H9 (cell line): ENCODE measurements around the gene LIN7A. TPM values are rescaled to one million over a fixed set of nuclear protein-coding genes. Genes with fewer than 3 reads are reported as not detected.

ENCODE experiments used
- DNase-seq: peaks from one replicate; pipeline ENCODE4 v3.0.0-alpha.2; 2017
- H2AFZ ChIP-seq: one replicate; pipeline ENCODE4 v1.6.1; 2013; ENCODE audit warnings: mild to moderate bottlenecking, low read length, control low read depth, moderate library complexity
- H2AK5ac ChIP-seq: 2 replicates; pipeline ENCODE4 v1.6.1; 2013; ENCODE audit warnings: low read length, control low read depth, mixed read lengths; ENCODE audit not compliant: insufficient read length
- H2BK120ac ChIP-seq: one replicate; pipeline ENCODE4 v1.6.1; 2013; ENCODE audit warnings: low read depth, mild to moderate bottlenecking, low read length, control low read depth, inconsistent platforms; ENCODE audit not compliant: poor library complexity, severe bottlenecking
- H2BK12ac ChIP-seq: 2 replicates; pipeline ENCODE4 v1.6.1; 2013; ENCODE audit warnings: low read length, control low read depth, mixed read lengths, low read depth; ENCODE audit not compliant: insufficient read length
- H2BK15ac ChIP-seq: 2 replicates; pipeline ENCODE4 v1.6.1; 2013; ENCODE audit warnings: low read depth, low read length, control low read depth
- H2BK20ac ChIP-seq: one replicate; pipeline ENCODE4 v1.6.1; 2013; ENCODE audit warnings: low read depth, mild to moderate bottlenecking, low read length, control low read depth, inconsistent platforms; ENCODE audit not compliant: poor library complexity, severe bottlenecking
- H2BK5ac ChIP-seq: 2 replicates; pipeline ENCODE4 v1.6.1; 2013; ENCODE audit warnings: low read length, control low read depth, mixed read lengths; ENCODE audit not compliant: insufficient read length
- H3K14ac ChIP-seq: 2 replicates; pipeline ENCODE4 v1.6.1; 2013; ENCODE audit warnings: low read length, control low read depth; ENCODE audit not compliant: insufficient read depth
- H3K18ac ChIP-seq: 2 replicates; pipeline ENCODE4 v1.6.1; 2013; ENCODE audit warnings: low read depth, mild to moderate bottlenecking, mixed read lengths, low read length, control low read depth; ENCODE audit not compliant: insufficient read length
- H3K23ac ChIP-seq: 2 replicates; pipeline ENCODE4 v1.6.1; 2013; ENCODE audit warnings: low read length, control low read depth, mixed read lengths, low read depth; ENCODE audit not compliant: insufficient read length
- H3K23me2 ChIP-seq: 2 replicates; pipeline ENCODE4 v1.6.1; 2013; ENCODE audit warnings: low read depth, mild to moderate bottlenecking, mixed read lengths, low read length, control low read depth; ENCODE audit not compliant: insufficient read length, poor library complexity, severe bottlenecking
- H3K27ac ChIP-seq: 2 replicates; pipeline ENCODE4 v1.5.1; 2013; ENCODE audit warnings: low read length, control low read depth, mixed read lengths, low read depth; ENCODE audit not compliant: insufficient read length
- H3K27me3 ChIP-seq: 2 replicates; pipeline ENCODE4 v1.6.1; 2013; ENCODE audit warnings: low read length, control low read depth, inconsistent platforms; ENCODE audit not compliant: insufficient read depth
- H3K4ac ChIP-seq: 2 replicates; pipeline ENCODE4 v1.6.1; 2013; ENCODE audit warnings: low read depth, mild to moderate bottlenecking, control low read depth, inconsistent platforms, low read length, moderate library complexity
- H3K4me1 ChIP-seq: 2 replicates; pipeline ENCODE4 v1.6.1; 2013; ENCODE audit warnings: low read length, control low read depth, inconsistent platforms; ENCODE audit not compliant: insufficient read depth
- H3K4me2 ChIP-seq: 2 replicates; pipeline ENCODE4 v1.6.1; 2013; ENCODE audit warnings: low read length, control low read depth, mixed read lengths; ENCODE audit not compliant: insufficient read length, insufficient read depth
- H3K56ac ChIP-seq: 2 replicates; pipeline ENCODE4 v1.6.1; 2013; ENCODE audit warnings: low read depth, mild to moderate bottlenecking, mixed read lengths, low read length, control low read depth; ENCODE audit not compliant: insufficient read length
- H3K79me1 ChIP-seq: 2 replicates; pipeline ENCODE4 v1.6.1; 2013; ENCODE audit warnings: low read depth, mild to moderate bottlenecking, moderate library complexity, low read length, control low read depth, inconsistent platforms; ENCODE audit not compliant: insufficient read depth, poor library complexity, severe bottlenecking
- H3K79me2 ChIP-seq: 2 replicates; pipeline ENCODE4 v1.6.1; 2013; ENCODE audit warnings: low read length, control low read depth, inconsistent platforms; ENCODE audit not compliant: insufficient read depth
- H3K9ac ChIP-seq: 2 replicates; pipeline ENCODE4 v1.6.1; 2013; ENCODE audit warnings: low read length, control low read depth, mixed read lengths; ENCODE audit not compliant: insufficient read length; ENCODE audit errors: extremely low read depth
- H3K9me3 ChIP-seq: one replicate; pipeline ENCODE4 v1.6.1; 2013; ENCODE audit warnings: low read depth, low read length, inconsistent platforms; ENCODE audit not compliant: control insufficient read depth
- H3T11ph ChIP-seq: one replicate; pipeline ENCODE4 v1.6.1; 2013; ENCODE audit warnings: mild to moderate bottlenecking, low read length, control low read depth, inconsistent platforms
- H4K20me1 ChIP-seq: one replicate; pipeline ENCODE4 v1.6.1; 2013; ENCODE audit not compliant: control insufficient read depth, insufficient read length, insufficient read depth
- H4K5ac ChIP-seq: 2 replicates; pipeline ENCODE4 v1.6.1; 2013; ENCODE audit warnings: low read depth, mild to moderate bottlenecking, mixed read lengths, low read length, control low read depth; ENCODE audit not compliant: insufficient read length
- H4K8ac ChIP-seq: replicated peaks from 2 replicates; pipeline ENCODE4 v1.6.1; 2013; ENCODE audit warnings: low read length, control low read depth, mixed read lengths, low read depth; ENCODE audit not compliant: insufficient read length
- H4K91ac ChIP-seq: 2 replicates; pipeline ENCODE4 v1.6.1; 2013; ENCODE audit warnings: low read depth, mild to moderate bottlenecking, moderate library complexity, mixed read lengths, low read length, control low read depth; ENCODE audit not compliant: insufficient read length
- H3K27ac Mint-ChIP-seq, 3 experiments: 2 replicates in 2 of 3; 3 replicates in 1 of 3; pipeline ENCODE4 v1.8.0; 2020 to 2021; ENCODE audit warnings: mixed read lengths in 3 of 3, mild to moderate bottlenecking in 1 of 3, moderate library complexity in 1 of 3
- H3K27me3 Mint-ChIP-seq: 2 replicates; pipeline ENCODE4 v1.8.0; 2021; ENCODE audit warnings: low read depth, mild to moderate bottlenecking, moderate library complexity, mixed read lengths
- H3K36me3 Mint-ChIP-seq, 3 experiments: 2 replicates in 2 of 3; 3 replicates in 1 of 3; pipeline ENCODE4 v1.8.0; 2020 to 2021; ENCODE audit warnings: low read depth in 3 of 3, mixed read lengths in 3 of 3; ENCODE audit not compliant: insufficient read depth in 1 of 3
- H3K4me1 Mint-ChIP-seq, 2 experiments: 2 replicates each; pipeline ENCODE4 v1.8.0; 2020; ENCODE audit warnings: mixed read lengths in 2 of 2
- H3K4me3 Mint-ChIP-seq, 2 experiments: 2 replicates in 1 of 2; 3 replicates in 1 of 2; pipeline ENCODE4 v1.8.0; 2020 to 2021; ENCODE audit warnings: mild to moderate bottlenecking in 2 of 2, mixed read lengths in 2 of 2, moderate library complexity in 1 of 2
- H3K9me3 Mint-ChIP-seq, 2 experiments: 2 replicates in 1 of 2; 3 replicates in 1 of 2; pipeline ENCODE4 v1.8.0; 2020; ENCODE audit warnings: mild to moderate bottlenecking in 2 of 2, mixed read lengths in 2 of 2, moderate library complexity in 1 of 2
- CTCF ChIP-seq: fragments of 200-600 bp; sonication (generic); conservative IDR thresholded peaks from 3 replicates; pipeline ENCODE4 v1.8.0; 2021; ENCODE audit warnings: antibody characterized with exemption, mild to moderate bottlenecking
- WGBS: extraction: QIAGEN DNeasy Blood & Tissue Kit; methylation state at CpG from one replicate; pipeline ENCODE4 v1.1.7; 2013; ENCODE audit warnings: missing lambda C conversion rate, low lambda C conversion rate, mixed read lengths; ENCODE audit not compliant: insufficient read length; ENCODE audit errors: extremely low coverage; 5-methylcytosine and 5-hydroxymethylcytosine counted together
- total RNA-seq: library from RNA; stranded (reverse); gene quantifications from 2 replicates; pipeline ENCODE4 v1.2.1, GENCODE V29; 2021

LIN7A gene
- total RNA-seq, 1 experiment from 2014 or later, result 18.3 TPM

- Mint-ChIP-seq H3K9me3 (peaks cover 0 to 3% of the 10 kb centered on the region in 2 experiments; a peak in 1 of 5 replicates), H3K27ac (no peak overlapping the region; a peak in 1 of 7 replicates), H3K4me3 (no peak overlapping the region), H3K27me3 (no peaks in the 10 kb centered on the region), H3K36me3 (peaks cover 0 to 12% (median 10%) of the 10 kb centered on the region in 3 experiments; a peak in 5 of 7 replicates), H3K4me1 (peaks cover 0 to 3% of the 10 kb centered on the region in 2 experiments; a peak in 1 of 4 replicates)
- H3T11ph ChIP-seq, result no peak overlapping the region
- H2BK5ac ChIP-seq, result no peak overlapping the region
- no peaks in the 10 kb centered on the region for H3K79me1 ChIP-seq
- no peak overlapping the region for H3K14ac ChIP-seq
- no peak overlapping the region for H3K23ac ChIP-seq
- no peaks in the 10 kb centered on the region for H4K20me1 ChIP-seq
- no peak overlapping the region for H3K4me2 ChIP-seq
- no peaks in the 10 kb centered on the region for H3K27me3 ChIP-seq
- no peaks in the 10 kb centered on the region for H3K79me2 ChIP-seq
- WGBS, result no CpG with 5 or more reads among the region's 2 CpGs
- no peak overlapping the region for H4K5ac ChIP-seq
- H3K4ac ChIP-seq, result no peak overlapping the region
- no peak overlapping the region for H3K9ac ChIP-seq
- no peak overlapping the region for H2BK120ac ChIP-seq
- H2BK20ac ChIP-seq, result no peak overlapping the region
- no peak for DNase-seq
- H3K23me2 ChIP-seq, result no peaks in the 10 kb centered on the region
- H3K27ac ChIP-seq, result no peak overlapping the region
- H3K56ac ChIP-seq, result no peak overlapping the region
- H2BK15ac ChIP-seq, result no peak overlapping the region
- no peak overlapping the region for H2AK5ac ChIP-seq
- H4K91ac ChIP-seq, result no peak overlapping the region
- no peak overlapping the region for H4K8ac ChIP-seq
- H3K18ac ChIP-seq, result no peak overlapping the region
- no peaks in the 10 kb centered on the region for H3K9me3 ChIP-seq
- H2BK12ac ChIP-seq, result no peak overlapping the region
- no peak overlapping the region for H2AFZ ChIP-seq
- H3K4me1 ChIP-seq, result no peaks in the 10 kb centered on the region; the same call in 1 of the 2 replicates
- TF ChIP-seq CTCF, result no peak
These were observed 59.9 kb downstream of the LIN7A start for GRCh38 chr12:80877721-80878265.
